ENCODE measurements around the gene MTTP.

The MTTP gene

GRCh38 chr4:99640676-99641075 lies 66.1 kb downstream of the MTTP start:
- no peak for DNase-seq (ENCODE audit: low read depth in 2 of 3, low spot score in 2 of 3)

GRCh38 chr4:99642725-99643489 lies 68.3 kb downstream of the MTTP start:
- DNase-seq (ENCODE audit: low read depth in 2 of 3, low spot score in 2 of 3), result no peak

GRCh38 chr4:99644453-99644852 lies 69.8 kb downstream of the MTTP start:
- DNase-seq (ENCODE audit: low read depth in 2 of 3, low spot score in 2 of 3), result no peak

- no peak for DNase-seq (ENCODE audit: low read depth in 2 of 3, low spot score in 2 of 3)
Measured at GRCh38 chr4:99645036-99645435, 70.4 kb downstream of the MTTP start.

- DNase-seq (ENCODE audit: low read depth in 2 of 3, low spot score in 2 of 3), result no peak
Measured at GRCh38 chr4:99645638-99646037, 71.0 kb downstream of the MTTP start.

GRCh38 chr4:99647071-99647470 lies 72.4 kb downstream of the MTTP start:
- DNase-seq (ENCODE audit: low read depth in 2 of 3, low spot score in 2 of 3), result no peak

- DNase-seq (ENCODE audit: low read depth in 2 of 3, low spot score in 2 of 3), result no peak
Measured at GRCh38 chr4:99648321-99648720, 73.7 kb downstream of the MTTP start.

GRCh38 chr4:99649208-99649607 lies 74.6 kb downstream of the MTTP start:
- no peak for DNase-seq (ENCODE audit: low read depth in 2 of 3, low spot score in 2 of 3)

GRCh38 chr4:99649778-99650177 lies 75.2 kb downstream of the MTTP start:
- no peak for DNase-seq (ENCODE audit: low read depth in 2 of 3, low spot score in 2 of 3)

- DNase-seq (ENCODE audit: low read depth in 2 of 3, low spot score in 2 of 3), result no peak
Measured at GRCh38 chr4:99651016-99651769, 76.6 kb downstream of the MTTP start.

GRCh38 chr4:99651811-99652485 lies 77.3 kb downstream of the MTTP start:
- DNase-seq (ENCODE audit: low read depth in 2 of 3, low spot score in 2 of 3), result no peak

- DNase-seq (ENCODE audit: low read depth in 2 of 3, low spot score in 2 of 3), result no peak
Measured at GRCh38 chr4:99652596-99653436, 78.2 kb downstream of the MTTP start.

- DNase-seq (ENCODE audit: low read depth in 2 of 3, low spot score in 2 of 3), result no peak
Measured at GRCh38 chr4:99653916-99654315, 79.3 kb downstream of the MTTP start.

GRCh38 chr4:99654361-99654761 lies 79.7 kb downstream of the MTTP start:
- DNase-seq (ENCODE audit: low read depth in 2 of 3, low spot score in 2 of 3), result no peak

- no peak for DNase-seq (ENCODE audit: low read depth in 2 of 3, low spot score in 2 of 3)
Measured at GRCh38 chr4:99655308-99656081, 80.9 kb downstream of the MTTP start.

- no peak for DNase-seq (ENCODE audit: low read depth in 2 of 3, low spot score in 2 of 3)
Measured at GRCh38 chr4:99657798-99658197, 83.2 kb downstream of the MTTP start, which contains the start of gene C4orf54. Gene C4orf54, minus strand, starts transcription at chr4:99657828. Its CDS starts 3,180 bp downstream, at chr4:99654648.

- DNase-seq (ENCODE audit: low read depth in 2 of 3, low spot score in 2 of 3), result no peak
Measured at GRCh38 chr4:99658666-99659065, 84.0 kb downstream of the MTTP start.

GRCh38 chr4:99661907-99662306 lies 87.3 kb downstream of the MTTP start:
- DNase-seq (ENCODE audit: low read depth in 2 of 3, low spot score in 2 of 3), result no peak

GRCh38 chr4:99664716-99665115 lies 90.1 kb downstream of the MTTP start:
- no peak for DNase-seq (ENCODE audit: low read depth in 2 of 3, low spot score in 2 of 3)

- DNase-seq (ENCODE audit: low read depth in 2 of 3, low spot score in 2 of 3), result no peak
Measured at GRCh38 chr4:99665983-99666382, 91.4 kb downstream of the MTTP start.
